Measurements from ENCODE around the gene ATE1.
A peak's percentile ranks its signal among the peaks of the same experiment; 100 is the strongest.
"Not testable (repeated sequence)": the region's sequence is repeated elsewhere in the genome, so short reads cannot be mapped to it uniquely, and the experiment has no call there.

ATE1 gene

GRCh38 chr10:121929585-121930267, 1.9 kb upstream of the ATE1 start:
- not testable (repeated sequence) for DNase-seq

GRCh38 chr10:121928528-121928884, 675 bp upstream of the ATE1 start:
- DNase-seq, result no peak

- DNase-seq, result peak; percentile 1 to 7
Observed at GRCh38 chr10:121927318-121927840, 452 bp downstream of the ATE1 start.

- DNase-seq, result peak in 1 of 2 experiments; percentile 3
Observed at GRCh38 chr10:121926671-121927317, 1.0 kb downstream of the ATE1 start.

- no peak for DNase-seq
Observed at GRCh38 chr10:121926157-121926556, 1.7 kb downstream of the ATE1 start.

GRCh38 chr10:121921238-121921931, 6.4 kb downstream of the ATE1 start:
- DNase-seq, result no peak

- no peak for DNase-seq
Observed at GRCh38 chr10:121919666-121920065, 8.2 kb downstream of the ATE1 start.

- DNase-seq, result not testable (repeated sequence)
Observed at GRCh38 chr10:121918800-121919199, 9.0 kb downstream of the ATE1 start.

- no peak for DNase-seq
Observed at GRCh38 chr10:121914661-121915060, 13.2 kb downstream of the ATE1 start.

- no peak for DNase-seq
Observed at GRCh38 chr10:121911421-121911697, 16.5 kb downstream of the ATE1 start.

- DNase-seq, result no peak
Observed at GRCh38 chr10:121910673-121911420, 17.0 kb downstream of the ATE1 start.

GRCh38 chr10:121904888-121905287, 22.9 kb downstream of the ATE1 start:
- no peak for DNase-seq

- DNase-seq, result no peak
Observed at GRCh38 chr10:121900443-121901174, 27.2 kb downstream of the ATE1 start.

- DNase-seq, result no peak
Observed at GRCh38 chr10:121899727-121900126, 28.1 kb downstream of the ATE1 start.

GRCh38 chr10:121891103-121891502, 36.7 kb downstream of the ATE1 start:
- DNase-seq, result no peak

- DNase-seq, result no peak
Observed at GRCh38 chr10:121889212-121889611, 38.6 kb downstream of the ATE1 start.

- peak; percentile 12 to 24 for DNase-seq
Observed at GRCh38 chr10:121886997-121887622, 40.7 kb downstream of the ATE1 start.

- no peak for DNase-seq
Observed at GRCh38 chr10:121886181-121886580, 41.6 kb downstream of the ATE1 start.

- DNase-seq, result no peak
Observed at GRCh38 chr10:121880895-121881294, 46.9 kb downstream of the ATE1 start.

- DNase-seq, result no peak
Observed at GRCh38 chr10:121879476-121879875, 48.4 kb downstream of the ATE1 start.

GRCh38 chr10:121873236-121873635, 54.6 kb downstream of the ATE1 start:
- no peak for DNase-seq

- DNase-seq, result no peak
Observed at GRCh38 chr10:121870413-121870812, 57.4 kb downstream of the ATE1 start.

Measured in activated CD4-positive, alpha-beta T cell treated with anti-CD3 and anti-CD28 coated beads, Interleukin-2, amount 50 U/mL, for 4 hours (primary cell).